ENCODE results near the gene GRIN2D.

Gene GRIN2D

GRCh38 chr19:48393559-48394330, at the start of gene GRIN2D:
TSS of gene GRIN2D (plus strand) at chr19:48393668. CDS start at chr19:48398393, 4,725 bp downstream.
- no peak for DNase-seq (ENCODE audit: low spot score)

GRCh38 chr19:48344892-48345291, 48.6 kb upstream of the GRIN2D start:
- no peak for DNase-seq (ENCODE audit: low spot score)

- no peak for DNase-seq (ENCODE audit: low spot score)
Measured at GRCh38 chr19:48346191-48346590, 47.3 kb upstream of the GRIN2D start.

- DNase-seq (ENCODE audit: low spot score), result no peak
Measured at GRCh38 chr19:48348045-48348444, 45.4 kb upstream of the GRIN2D start.

- DNase-seq (ENCODE audit: low spot score), result no peak
Measured at GRCh38 chr19:48348737-48349136, 44.7 kb upstream of the GRIN2D start.

GRCh38 chr19:48350856-48351255, 42.6 kb upstream of the GRIN2D start:
- DNase-seq (ENCODE audit: low spot score), result no peak

GRCh38 chr19:48351341-48351752, 42.1 kb upstream of the GRIN2D start:
- peak; percentile 83 for DNase-seq (ENCODE audit: low spot score)

GRCh38 chr19:48353677-48354076, 39.8 kb upstream of the GRIN2D start:
- no peak for DNase-seq (ENCODE audit: low spot score)

- DNase-seq (ENCODE audit: low spot score), result no peak
Measured at GRCh38 chr19:48354332-48354992, 39.0 kb upstream of the GRIN2D start.

GRCh38 chr19:48355365-48355954, 38.0 kb upstream of the GRIN2D start:
- no peak for DNase-seq (ENCODE audit: low spot score)

GRCh38 chr19:48359123-48359522, 34.3 kb upstream of the GRIN2D start:
- no peak for DNase-seq (ENCODE audit: low spot score)

GRCh38 chr19:48361912-48362311, 31.6 kb upstream of the GRIN2D start:
- DNase-seq (ENCODE audit: low spot score), result no peak

GRCh38 chr19:48362716-48363499, 30.6 kb upstream of the GRIN2D start:
- peak; percentile 94 for DNase-seq (ENCODE audit: low spot score)

GRCh38 chr19:48363500-48363809, 30.0 kb upstream of the GRIN2D start:
- DNase-seq (ENCODE audit: low spot score), result no peak

GRCh38 chr19:48363810-48364597, 29.5 kb upstream of the GRIN2D start, which contains the start of the genes SYNGR4 and TMEM143:
TSS of gene SYNGR4 (plus strand) at chr19:48364367. CDS start at chr19:48365843, 1,476 bp downstream.
TSS of gene TMEM143 (minus strand) at chr19:48363940. CDS start at chr19:48363920, 20 bp downstream.
- DNase-seq (ENCODE audit: low spot score), result peak; percentile 99

- no peak for DNase-seq (ENCODE audit: low spot score)
Measured at GRCh38 chr19:48364598-48365348, 28.7 kb upstream of the GRIN2D start.

- no peak for DNase-seq (ENCODE audit: low spot score)
Measured at GRCh38 chr19:48365602-48366001, 27.9 kb upstream of the GRIN2D start.

- DNase-seq (ENCODE audit: low spot score), result no peak
Measured at GRCh38 chr19:48367855-48368254, 25.6 kb upstream of the GRIN2D start.

- no peak for DNase-seq (ENCODE audit: low spot score)
Measured at GRCh38 chr19:48368936-48369335, 24.5 kb upstream of the GRIN2D start.

GRCh38 chr19:48370955-48371354, 22.5 kb upstream of the GRIN2D start:
- no peak for DNase-seq (ENCODE audit: low spot score)

- DNase-seq (ENCODE audit: low spot score), result no peak
Measured at GRCh38 chr19:48371367-48371766, 22.1 kb upstream of the GRIN2D start.
